GM19099 (cell line): ENCODE data around the gene IDE.

ENCODE experiments used
- POLR2A ChIP-seq: IDR thresholded peaks from 3 replicates; pipeline ENCODE4 v1.6.1; 2011; ENCODE audit warnings: low read depth; ENCODE audit not compliant: insufficient read length; ENCODE audit errors: extremely low read depth

The IDE gene

DNA sequence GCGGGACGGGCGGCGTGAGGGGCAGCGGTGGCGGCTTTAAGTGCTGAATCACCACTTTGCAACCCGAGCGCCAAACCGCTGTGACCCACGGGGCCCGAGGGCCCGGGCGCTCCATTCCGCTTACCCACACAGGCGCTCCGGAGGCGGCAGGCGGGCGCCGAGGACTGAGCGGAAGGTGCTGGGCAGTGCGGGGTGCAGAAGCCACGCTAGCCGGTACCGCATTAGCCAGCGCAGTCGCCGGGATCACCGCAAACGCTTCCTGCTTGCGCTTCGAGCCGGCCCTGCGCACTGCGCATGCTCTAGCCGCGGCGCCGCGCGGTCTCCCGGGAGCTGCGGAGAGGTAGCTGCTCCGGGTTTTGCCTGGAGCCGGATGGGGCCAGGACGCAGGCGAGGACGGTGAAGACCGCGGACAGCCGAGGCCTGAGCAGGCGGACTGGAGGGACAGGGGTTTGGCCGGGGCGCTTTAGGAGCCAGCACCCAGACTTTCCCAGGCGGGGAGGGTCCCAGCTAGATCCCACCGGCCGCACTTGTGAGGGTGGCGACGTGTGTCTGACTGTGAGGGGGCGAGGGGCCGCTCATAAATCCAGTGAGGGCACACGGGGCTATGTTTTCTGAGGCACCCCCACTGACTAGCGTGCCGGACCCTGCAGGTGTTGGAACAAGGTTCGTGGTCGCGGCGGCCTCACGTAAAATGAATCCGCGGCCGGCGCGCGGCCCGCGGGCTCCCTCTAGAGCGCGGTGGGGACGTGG is at the start of gene IDE:
Gene IDE, minus strand, starts transcription at position 296 of the 750 bp plus-strand sequence. Its CDS starts 74 bp downstream, at position 222.
- peak; percentile 81 for TF ChIP-seq POLR2A

DNA sequence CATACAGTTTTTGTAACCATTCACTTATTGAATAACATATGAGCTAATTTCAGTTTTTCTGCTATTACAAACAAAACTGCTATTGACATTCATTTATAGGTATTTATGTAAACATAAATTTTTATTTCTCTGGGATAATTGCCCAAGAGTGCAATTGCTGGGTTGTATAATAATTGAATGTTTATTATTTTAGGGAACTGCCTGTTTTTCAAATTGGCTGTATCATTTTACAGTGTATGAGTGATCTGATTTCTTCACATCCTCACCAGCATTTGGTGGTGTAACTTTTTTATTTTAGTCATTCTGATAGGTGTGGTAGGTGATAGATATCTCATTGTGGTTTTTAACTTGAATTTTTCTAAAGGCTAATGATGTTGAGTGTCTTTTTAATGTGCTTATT is 45.5 kb upstream of the IDE start:
- TF ChIP-seq POLR2A, result no peak

- no peak for TF ChIP-seq POLR2A
These were observed 41.6 kb upstream of the IDE start for GRCh38 chr10:92615515-92615914.

GRCh38 chr10:92604841-92605240 is 30.9 kb upstream of the IDE start:
- no peak for TF ChIP-seq POLR2A

- no peak for TF ChIP-seq POLR2A
These were observed 24.4 kb upstream of the IDE start for GRCh38 chr10:92598321-92598720.

- no peak for TF ChIP-seq POLR2A
These were observed 21.6 kb upstream of the IDE start for GRCh38 chr10:92595505-92595904.

- no peak for TF ChIP-seq POLR2A
These were observed 20.0 kb upstream of the IDE start for GRCh38 chr10:92593619-92594588.

- peak; percentile 95 for TF ChIP-seq POLR2A
These were observed 19.1 kb upstream of the IDE start, which contains the start of gene KIF11 for GRCh38 chr10:92592761-92593618. Gene KIF11, plus strand, starts transcription at chr10:92593130. Its CDS starts 246 bp downstream, at chr10:92593376.

DNA sequence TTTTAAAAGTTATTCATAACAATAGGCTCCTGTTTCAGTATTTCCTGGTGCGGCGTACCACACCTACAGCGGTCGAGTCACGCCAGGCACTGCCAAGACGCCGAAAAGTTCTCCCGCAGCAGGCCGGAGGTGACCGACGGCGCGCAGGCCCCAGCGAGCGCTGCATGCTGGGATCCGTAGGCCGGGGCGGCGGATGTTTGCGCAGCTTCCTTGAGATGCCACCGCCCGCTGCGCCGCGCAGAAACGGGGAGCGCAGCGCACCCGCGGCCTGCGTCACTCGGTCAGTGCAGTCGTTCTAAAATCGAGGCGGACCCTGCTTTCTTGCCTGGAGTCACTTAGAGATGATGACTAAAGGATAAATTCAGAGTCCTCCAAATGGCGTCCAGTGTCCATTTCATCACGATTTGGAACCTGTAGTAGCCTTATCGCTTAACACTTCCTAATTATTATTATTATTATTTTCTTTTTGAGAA is 17.7 kb upstream of the IDE start:
- peak; percentile 89 for TF ChIP-seq POLR2A

DNA sequence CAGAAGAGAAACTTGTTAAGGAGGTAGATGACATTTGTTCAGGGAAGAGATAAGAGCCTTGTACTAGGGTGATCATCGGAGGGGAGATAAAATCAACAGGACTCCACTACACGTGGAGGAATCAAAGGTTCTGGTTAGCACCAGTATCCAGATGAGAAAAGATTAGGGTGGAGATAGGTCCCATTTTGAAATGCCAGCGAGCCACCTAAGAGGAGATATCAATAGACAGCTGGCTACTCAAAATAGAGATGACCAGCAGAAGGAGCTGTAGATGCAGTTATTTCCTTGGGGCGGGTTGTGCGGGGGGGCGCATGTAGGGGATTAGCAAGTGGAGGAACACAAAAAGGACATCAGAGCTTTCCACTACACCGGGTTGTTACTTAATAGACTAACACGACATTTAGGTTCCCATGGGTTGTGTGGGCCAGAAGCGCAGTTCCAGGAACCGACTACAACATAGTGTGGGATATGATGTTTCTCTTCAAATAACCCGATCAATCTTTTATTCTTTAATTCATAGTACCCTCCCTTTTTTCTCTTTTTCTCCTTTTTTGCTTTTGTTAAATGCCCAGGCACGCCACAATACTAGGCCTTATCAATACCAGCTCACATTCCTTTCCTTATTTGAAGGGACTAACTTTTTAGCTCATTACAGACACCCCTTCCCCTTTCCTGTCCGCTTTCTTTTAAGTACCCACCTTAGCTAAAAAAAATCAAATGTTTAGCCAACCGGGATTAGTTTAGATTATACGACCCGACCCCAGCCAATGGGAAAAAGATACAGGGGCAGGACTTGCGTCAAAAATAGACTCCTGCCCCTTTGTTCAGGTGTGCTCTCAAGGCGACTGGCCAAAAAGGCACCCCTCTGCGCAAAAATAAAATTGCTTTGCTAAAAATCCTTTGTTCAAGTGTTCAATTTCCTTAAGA is 17.0 kb upstream of the IDE start:
- TF ChIP-seq POLR2A, result no peak

- no peak for TF ChIP-seq POLR2A
These were observed 2.1 kb upstream of the IDE start for GRCh38 chr10:92575961-92576360.

- TF ChIP-seq POLR2A, result no peak
These were observed 812 bp upstream of the IDE start for GRCh38 chr10:92574548-92575261.
